PC-3 (cell line): ENCODE measurements around the gene CBFA2T2. TPM values are rescaled to one million over a fixed set of nuclear protein-coding genes. Genes with fewer than 3 reads are reported as not detected.
"Not testable (repeated sequence)": the region's sequence is repeated elsewhere in the genome, so short reads cannot be mapped to it uniquely, and the experiment has no call there.

Source experiments
- ATAC-seq: fragments of 200-7000 bp; cut with Tn5 transposase; 2 replicates; pipeline ENCODE4 v1.9.1; 2020; ENCODE audit warnings: mild to moderate bottlenecking, moderate library complexity
- Bru-seq: library from RNA; stranded (reverse); fragments of 400-500 nt; gene quantifications from one replicate; lab custom pipeline; 2021; lab: Mats Ljungman, UMichigan
- BruChase-seq, 2 experiments: library from RNA; stranded (reverse); fragments of 400-500 nt; gene quantifications; one replicate each; lab custom pipeline; 2021; lab: Mats Ljungman, UMichigan
- BruUV-seq: library from RNA; stranded (reverse); fragments of 400-500 nt; replicated peaks from 2 replicates; lab custom pipeline; 2021; lab: Mats Ljungman, UMichigan
- CTCF ChIA-PET: fragments of 300-600 bp; sonication (Branson Sonifier 250); formaldehyde crosslinking; loops from one replicate; lab custom pipeline; 2022; ENCODE audit warnings: antibody characterized with exemption; lab: Charles Lee
- POLR2A ChIA-PET: fragments of 300-600 bp; sonication (Branson Sonifier 250); formaldehyde crosslinking; loops from one replicate; lab custom pipeline; 2022; ENCODE audit warnings: antibody characterized with exemption; ENCODE audit not compliant: unreplicated experiment; lab: Charles Lee
- DNase-seq: peaks from one replicate; pipeline ENCODE4 v3.0.0-alpha.2; 2015
- H2AFZ ChIP-seq: fragments of 300-600 bp; sonication (generic); 2 replicates; pipeline ENCODE4 v1.6.0; 2016; ENCODE audit warnings: antibody characterized with exemption, low read length
- H3F3A ChIP-seq: fragments of 300-600 bp; sonication (generic); one replicate; pipeline ENCODE4 v1.6.0; 2017; ENCODE audit warnings: antibody characterized with exemption, low read length, control low read depth, mild to moderate bottlenecking; ENCODE audit not compliant: unreplicated experiment
- H3K27ac ChIP-seq: fragments of 300-600 bp; sonication (generic); 2 replicates; pipeline ENCODE4 v1.5.1; 2016; ENCODE audit warnings: mild to moderate bottlenecking, low read length
- H3K27me3 ChIP-seq: fragments of 300-600 bp; sonication (generic); 2 replicates; pipeline ENCODE4 v1.6.1; 2016; ENCODE audit warnings: low read length, mixed read lengths
- H3K36me3 ChIP-seq: fragments of 300-600 bp; sonication (generic); 2 replicates; pipeline ENCODE4 v1.6.1; 2016; ENCODE audit warnings: low read depth, mixed run types, low read length, mixed read lengths
- H3K4me1 ChIP-seq: fragments of 300-600 bp; sonication (generic); 2 replicates; pipeline ENCODE4 v1.5.1; 2016; ENCODE audit warnings: low read length; ENCODE audit not compliant: insufficient read depth
- H3K4me2 ChIP-seq: fragments of 300-600 bp; sonication (generic); 2 replicates; pipeline ENCODE4 v1.6.0; 2016; ENCODE audit warnings: low read length
- H3K4me3 ChIP-seq: fragments of 300-600 bp; sonication (generic); 2 replicates; pipeline ENCODE4 v1.5.1; 2016; ENCODE audit warnings: mild to moderate bottlenecking, low read length, mixed read lengths
- H3K79me2 ChIP-seq: fragments of 300-600 bp; sonication (generic); 2 replicates; pipeline ENCODE4 v1.6.1; 2017; ENCODE audit warnings: low read length, mixed read lengths
- H3K9ac ChIP-seq: fragments of 300-600 bp; sonication (generic); 2 replicates; pipeline ENCODE4 v1.6.0; 2016; ENCODE audit warnings: mild to moderate bottlenecking, low read length
- H3K9me2 ChIP-seq: fragments of 300-600 bp; sonication (generic); replicated peaks from 2 replicates; pipeline ENCODE4 v1.6.1; 2016; ENCODE audit warnings: mixed run types, low read length, mixed read lengths
- H3K9me3 ChIP-seq: fragments of 300-600 bp; sonication (generic); 2 replicates; pipeline ENCODE4 v1.6.1; 2016; ENCODE audit warnings: low read length, mixed read lengths
- H4K20me1 ChIP-seq: fragments of 300-600 bp; sonication (generic); 2 replicates; pipeline ENCODE4 v1.6.1; 2016; ENCODE audit warnings: low read length, mixed read lengths
- EZH2 ChIP-seq: fragments of 300-600 bp; sonication (generic); IDR thresholded peaks from one replicate; pipeline ENCODE4 v1.6.1; 2017; ENCODE audit warnings: antibody characterized with exemption, mild to moderate bottlenecking, low read length; ENCODE audit not compliant: unreplicated experiment
- EZH2phosphoT487 ChIP-seq: fragments of 300-600 bp; sonication (generic); IDR thresholded peaks from 2 replicates; pipeline ENCODE4 v1.6.1; 2018; ENCODE audit warnings: mild to moderate bottlenecking, antibody characterized with exemption, low read length, borderline replicate concordance
- intact Hi-C: fragments of 100-400 bp; cut with micrococcal nuclease; formaldehyde crosslinking; loops from 2 replicates; pipeline ENCODE4 v1.9.0; 2023
- long read RNA-seq: library from polyadenylated mRNA; unstranded; transcript quantifications from one replicate; pipeline ENCODE4 v2.0.0, GENCODE V29; 2021; ENCODE audit not compliant: unreplicated experiment
- total RNA-seq: library from RNA; depleted of rRNA; stranded (reverse); fragments of >200 nt; gene quantifications from 2 replicates; pipeline ENCODE4 v1.2.3, GENCODE V29; 2014; rRNA removed
- TF ChIP-seq, protein P1 (sequence below): fragments of 300-600 bp; sonication (generic); conservative IDR thresholded peaks from 2 replicates; pipeline ENCODE4 v1.5.1; 2017; ENCODE audit warnings: antibody characterized with exemption, low read depth, mild to moderate bottlenecking, low read length

Gene CBFA2T2
- total RNA-seq (9.2 and 9.7 TPM in 2 replicates), Bru-seq, nascent RNA (percentile 80 among the genes with signal in this experiment), BruChase-seq, experiment 1, labeled RNA remaining after a 6-hour chase (percentile 74 among the genes with signal in this experiment), BruChase-seq, experiment 2, labeled RNA remaining after a 2-hour chase (percentile 79 among the genes with signal in this experiment)
- long read RNA-seq, full-length matches to known transcripts, result 17 of 138 reads
- long read RNA-seq, partial matches to known transcripts, result 31 of 138 reads
- long read RNA-seq, other reads (novel, unspliced or antisense), result 90 of 138 reads

GRCh38 chr20:33490023-33490933 is at the start of gene CBFA2T2:
Gene CBFA2T2 (plus strand): TSS chr20:33490096. CDS start chr20:33490268, 172 bp downstream.
- Histone ChIP-seq H3K36me3 (no peaks in the 10 kb centered on the region), H3K27me3 (no peaks in the 10 kb centered on the region), H3K4me3 (peak within 1 kb of the TSS; percentile 92), H3K9me3 (no peaks in the 10 kb centered on the region), H4K20me1 (0 out of 2 replicates have a peak, but pooled peaks cover 3% of the 10 kb centered on the region), H3F3A (no peaks in the 10 kb centered on the region), H3K9me2 (no peaks in the 10 kb centered on the region), H3K4me2 (peak within 1 kb of the TSS; percentile 99), H3K9ac (peak within 1 kb of the TSS; percentile 84), H2AFZ (peak within 1 kb of the TSS; percentile 92), H3K27ac (peak within 1 kb of the TSS; percentile 51), H3K4me1 (peaks cover 10% of the 10 kb centered on the region; the same call in 1 of the 2 replicates), H3K79me2 (peaks cover 33% of the 10 kb centered on the region)
- BruUV-seq, result no TSS peak
- intact Hi-C loops, result no loop called here
- DNase-seq (peak; percentile 44), ATAC-seq (peak; percentile 63)
- CTCF ChIA-PET, result interaction anchor here (0.5 to 1.2 kb wide), 4 partner anchors 26 to 622 kb away, joined by 3 to 6 read pairs (median 4); partner anchors contain the start of gene EIF2S2
- POLR2A ChIA-PET, result interaction anchor here (0.5 to 1.2 kb wide), 11 partner anchors 47 to 622 kb away, joined by 3 to 11 read pairs (median 4); partner anchors contain the start of genes EIF2S2 and SNTA1
- no peak for TF ChIP-seq EZH2
- no peak for TF ChIP-seq EZH2phosphoT487
- TF ChIP-seq, protein P1, sequence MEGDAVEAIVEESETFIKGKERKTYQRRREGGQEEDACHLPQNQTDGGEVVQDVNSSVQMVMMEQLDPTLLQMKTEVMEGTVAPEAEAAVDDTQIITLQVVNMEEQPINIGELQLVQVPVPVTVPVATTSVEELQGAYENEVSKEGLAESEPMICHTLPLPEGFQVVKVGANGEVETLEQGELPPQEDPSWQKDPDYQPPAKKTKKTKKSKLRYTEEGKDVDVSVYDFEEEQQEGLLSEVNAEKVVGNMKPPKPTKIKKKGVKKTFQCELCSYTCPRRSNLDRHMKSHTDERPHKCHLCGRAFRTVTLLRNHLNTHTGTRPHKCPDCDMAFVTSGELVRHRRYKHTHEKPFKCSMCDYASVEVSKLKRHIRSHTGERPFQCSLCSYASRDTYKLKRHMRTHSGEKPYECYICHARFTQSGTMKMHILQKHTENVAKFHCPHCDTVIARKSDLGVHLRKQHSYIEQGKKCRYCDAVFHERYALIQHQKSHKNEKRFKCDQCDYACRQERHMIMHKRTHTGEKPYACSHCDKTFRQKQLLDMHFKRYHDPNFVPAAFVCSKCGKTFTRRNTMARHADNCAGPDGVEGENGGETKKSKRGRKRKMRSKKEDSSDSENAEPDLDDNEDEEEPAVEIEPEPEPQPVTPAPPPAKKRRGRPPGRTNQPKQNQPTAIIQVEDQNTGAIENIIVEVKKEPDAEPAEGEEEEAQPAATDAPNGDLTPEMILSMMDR, result no peak

- H3K4me3 ChIP-seq, H3K9me2 ChIP-seq, H3F3A ChIP-seq, H3K36me3 ChIP-seq, BruUV-seq, POLR2A ChIA-PET, H2AFZ ChIP-seq, H3K27ac ChIP-seq, H3K4me1 ChIP-seq, H3K9ac ChIP-seq, CTCF ChIA-PET, H3K79me2 ChIP-seq, DNase-seq, ATAC-seq, H3K9me3 ChIP-seq, H3K27me3 ChIP-seq, H4K20me1 ChIP-seq, H3K4me2 ChIP-seq: not testable (repeated sequence)
- intact Hi-C loops, result loop anchor here (10.0 kb wide), 1 partner anchor 176 kb away; no protein-coding TSS in a partner anchor
Measured at GRCh38 chr20:33440562-33440961, 49.3 kb upstream of the CBFA2T2 start.
